Kidney capillary endothelial cell (primary cell): ENCODE results near the gene IGF2.
A peak's percentile ranks its signal among the peaks of the same experiment; 100 is the strongest.

Experiments used
- DNase-seq: peaks from one replicate; pipeline ENCODE4 v3.0.0-alpha.2; 2018; ENCODE audit warnings: low spot score

Gene IGF2

GRCh38 chr11:2169626-2170570, 30.7 kb upstream of the IGF2 start:
- DNase-seq = no peak

DNA sequence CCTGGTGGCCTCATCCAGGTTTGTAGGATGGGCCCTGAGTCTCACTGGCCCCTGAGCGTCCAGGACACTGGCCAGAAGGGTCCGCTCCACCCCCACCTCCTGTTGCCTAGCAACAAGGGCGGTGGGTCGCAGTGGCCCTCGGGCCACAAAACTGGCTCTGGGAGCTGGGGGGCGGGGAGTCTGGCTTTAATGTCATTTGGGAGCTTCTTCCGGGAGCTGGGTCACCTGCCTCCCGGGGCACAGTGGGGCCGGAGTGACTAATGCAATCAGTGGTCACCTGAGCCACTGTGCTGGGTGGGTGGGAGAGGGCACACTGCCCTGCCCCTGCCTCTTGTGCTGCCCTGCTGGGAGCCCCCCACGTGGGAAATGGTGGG, 29.8 kb upstream of the IGF2 start:
- no peak for DNase-seq

- DNase-seq = no peak
Observed at GRCh38 chr11:2168286-2169004, 29.3 kb upstream of the IGF2 start.

DNA sequence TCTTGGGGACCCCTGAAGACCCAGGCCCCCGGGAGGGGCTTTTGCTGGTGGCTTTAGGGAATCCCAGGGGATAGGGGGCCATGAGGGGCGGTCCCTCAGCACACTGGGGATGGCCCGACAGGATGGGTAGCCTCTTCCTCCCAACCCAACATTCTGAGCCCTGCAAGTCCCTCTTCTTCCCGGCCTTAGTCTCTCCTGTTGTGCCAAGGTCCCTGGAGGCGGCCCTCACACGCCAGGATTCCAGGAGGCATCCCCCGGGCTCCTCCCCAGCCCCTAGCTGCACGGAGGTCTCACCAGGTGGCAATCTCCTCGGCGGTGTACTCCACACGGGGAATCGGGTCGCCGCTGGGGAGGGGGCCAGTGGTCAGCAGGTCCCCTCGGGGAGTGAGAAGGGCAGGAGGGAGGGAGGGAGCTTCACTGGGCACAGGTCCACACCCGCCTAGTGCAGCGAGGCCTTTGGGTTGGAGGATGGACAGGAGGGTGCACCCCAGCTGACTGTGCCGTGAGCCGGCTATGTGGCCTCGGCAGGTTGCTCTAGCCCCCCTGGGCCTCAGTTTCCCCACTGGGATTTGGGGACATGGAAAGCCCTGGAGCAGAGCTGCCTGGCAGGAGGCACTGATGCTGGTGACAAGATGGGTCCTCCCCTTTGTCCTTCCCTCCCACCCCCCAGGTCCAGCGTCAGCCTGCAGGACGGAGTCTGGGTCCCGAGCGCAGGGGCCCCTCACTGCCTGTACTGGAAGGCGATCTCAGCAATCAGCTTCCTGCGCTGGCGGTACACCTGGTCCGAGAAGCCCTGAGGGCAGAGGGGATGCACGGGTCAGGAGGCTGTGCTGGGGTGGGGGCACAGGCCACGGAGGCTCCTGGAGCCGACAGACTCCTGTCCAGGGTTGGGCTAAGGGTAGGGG, 28.2 kb upstream of the IGF2 start:
- DNase-seq = no peak

DNA sequence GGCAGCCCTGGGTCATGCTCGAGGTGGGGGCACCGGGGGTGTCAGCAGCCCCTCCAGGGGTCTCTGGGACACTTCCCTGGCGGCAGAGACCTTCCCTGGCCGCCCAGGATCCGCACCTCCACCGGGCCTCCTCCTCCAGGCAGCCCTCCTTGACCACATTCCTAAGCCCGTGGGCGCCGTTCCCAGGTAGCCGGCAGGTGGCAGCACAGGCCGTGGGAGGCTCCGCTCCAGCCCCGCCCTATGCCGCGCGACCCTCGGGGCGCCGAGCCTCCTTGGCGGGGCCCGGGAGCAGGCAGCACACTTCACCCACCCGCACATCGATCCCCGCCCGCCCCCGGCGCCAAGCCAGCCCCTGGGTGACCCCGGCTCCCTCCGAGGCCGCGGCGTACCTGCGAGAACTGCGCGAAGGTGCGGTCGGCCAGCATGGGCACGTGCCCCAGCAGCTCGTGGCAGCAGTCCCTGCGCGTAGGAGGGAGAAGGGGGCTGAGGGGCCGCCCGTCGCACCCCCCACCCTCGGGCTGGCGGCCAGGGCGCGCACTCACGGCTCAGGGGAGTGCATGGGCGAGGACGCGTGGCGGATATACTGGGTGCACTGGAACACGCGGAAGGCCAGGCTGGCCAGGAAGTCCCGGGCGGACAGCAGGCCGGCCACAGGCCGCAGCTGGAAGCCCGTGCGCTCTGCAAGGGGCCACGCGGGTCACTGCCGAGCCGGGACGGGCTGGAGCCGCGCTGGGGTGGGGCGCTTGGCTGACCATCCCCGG, 27.1 kb upstream of the IGF2 start:
- no peak for DNase-seq

- no peak for DNase-seq
Observed at GRCh38 chr11:2165571-2165970, 26.4 kb upstream of the IGF2 start.

DNA sequence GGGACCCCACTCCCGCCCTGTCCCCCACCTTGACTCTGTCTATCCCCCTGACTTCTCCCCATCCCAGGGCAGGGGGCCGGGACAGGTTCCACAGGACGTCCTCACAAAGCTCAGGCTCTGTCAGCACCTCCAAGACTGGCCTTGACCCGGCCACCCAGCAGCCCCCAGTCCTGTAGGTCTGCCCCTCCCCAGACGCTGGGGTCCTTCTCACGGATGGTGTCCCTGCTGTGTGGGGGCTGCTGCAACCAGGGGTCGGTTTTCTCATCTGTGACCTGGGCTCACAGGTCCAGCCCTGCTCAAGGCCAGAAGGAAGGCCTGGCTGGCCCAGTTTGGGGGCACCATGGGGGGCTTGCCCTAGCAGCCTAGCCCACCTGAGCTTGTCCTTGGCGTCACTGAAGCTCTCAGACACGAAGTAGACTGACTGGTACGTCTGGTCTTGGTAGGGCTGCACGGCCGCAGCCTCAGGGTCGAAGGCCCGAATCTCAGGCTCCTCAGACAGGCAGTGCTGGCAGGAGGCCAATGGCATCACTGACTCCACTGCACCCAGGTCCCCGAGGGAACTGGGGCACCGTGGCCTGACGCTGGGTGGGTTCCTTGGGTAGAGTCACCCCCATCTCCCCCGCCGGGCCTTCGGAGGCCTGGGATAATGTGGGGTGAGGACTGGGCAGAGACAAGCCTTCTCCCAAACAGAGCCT, 25.8 kb upstream of the IGF2 start:
- no peak for DNase-seq

GRCh38 chr11:2164081-2164480, 24.9 kb upstream of the IGF2 start:
- DNase-seq = no peak

DNA sequence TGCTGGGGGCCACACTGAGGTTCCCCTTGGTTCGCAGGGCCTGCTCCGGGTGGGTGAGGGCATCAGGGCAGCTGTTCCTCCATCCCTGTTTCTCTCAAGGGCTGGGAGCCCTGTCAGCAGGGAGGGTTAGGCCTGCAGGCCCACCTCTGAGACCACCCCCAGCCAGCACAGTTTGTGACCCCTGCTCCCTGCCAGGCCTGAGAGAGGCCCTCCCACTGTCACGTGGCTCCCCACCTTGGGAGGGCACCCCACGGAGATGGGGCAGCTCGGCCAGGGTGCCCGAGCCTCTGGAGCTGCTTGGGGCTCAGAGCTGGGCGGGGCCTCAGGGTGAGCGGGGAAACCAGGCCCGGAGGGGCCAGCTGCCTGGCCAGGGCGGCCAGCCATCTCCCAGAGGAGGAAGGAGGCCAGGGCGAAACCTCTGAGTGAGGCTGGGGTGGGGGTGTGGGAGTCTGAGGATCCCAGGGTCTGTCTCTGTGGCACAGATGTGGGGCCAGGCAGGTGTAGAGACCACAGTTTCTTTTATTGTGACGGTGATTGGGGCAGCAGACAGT, 24.3 kb upstream of the IGF2 start:
- no peak for DNase-seq

DNA sequence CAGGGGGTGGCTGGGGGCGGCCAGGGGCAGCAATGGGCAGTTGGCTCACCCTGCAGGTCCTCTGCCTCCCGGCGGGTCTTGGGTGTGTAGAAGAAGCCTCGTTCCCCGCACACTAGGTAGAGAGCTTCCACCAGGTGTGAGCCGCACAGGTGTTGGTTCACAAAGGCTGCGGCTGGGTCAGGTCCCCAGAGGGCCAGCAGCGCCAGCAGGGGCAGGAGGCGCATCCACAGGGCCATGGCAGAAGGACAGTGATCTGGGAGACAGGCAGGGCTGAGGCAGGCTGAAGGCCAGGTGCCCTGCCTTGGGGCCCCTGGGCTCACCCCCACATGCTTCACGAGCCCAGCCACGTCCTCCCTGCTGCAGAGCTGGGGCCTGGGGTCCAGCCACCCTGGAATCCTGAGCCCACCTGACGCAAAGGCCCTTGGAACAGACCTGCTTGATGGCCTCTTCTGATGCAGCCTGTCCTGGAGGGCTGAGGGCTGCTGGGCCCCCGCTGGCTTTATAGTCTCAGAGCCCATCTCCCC, 21.6 kb upstream of the IGF2 start, which contains the start of gene INS:
Gene INS (minus strand): TSS at position 474 of the 524 bp plus-strand sequence. CDS start 238 bp downstream, at position 236.
- no peak for DNase-seq

DNA sequence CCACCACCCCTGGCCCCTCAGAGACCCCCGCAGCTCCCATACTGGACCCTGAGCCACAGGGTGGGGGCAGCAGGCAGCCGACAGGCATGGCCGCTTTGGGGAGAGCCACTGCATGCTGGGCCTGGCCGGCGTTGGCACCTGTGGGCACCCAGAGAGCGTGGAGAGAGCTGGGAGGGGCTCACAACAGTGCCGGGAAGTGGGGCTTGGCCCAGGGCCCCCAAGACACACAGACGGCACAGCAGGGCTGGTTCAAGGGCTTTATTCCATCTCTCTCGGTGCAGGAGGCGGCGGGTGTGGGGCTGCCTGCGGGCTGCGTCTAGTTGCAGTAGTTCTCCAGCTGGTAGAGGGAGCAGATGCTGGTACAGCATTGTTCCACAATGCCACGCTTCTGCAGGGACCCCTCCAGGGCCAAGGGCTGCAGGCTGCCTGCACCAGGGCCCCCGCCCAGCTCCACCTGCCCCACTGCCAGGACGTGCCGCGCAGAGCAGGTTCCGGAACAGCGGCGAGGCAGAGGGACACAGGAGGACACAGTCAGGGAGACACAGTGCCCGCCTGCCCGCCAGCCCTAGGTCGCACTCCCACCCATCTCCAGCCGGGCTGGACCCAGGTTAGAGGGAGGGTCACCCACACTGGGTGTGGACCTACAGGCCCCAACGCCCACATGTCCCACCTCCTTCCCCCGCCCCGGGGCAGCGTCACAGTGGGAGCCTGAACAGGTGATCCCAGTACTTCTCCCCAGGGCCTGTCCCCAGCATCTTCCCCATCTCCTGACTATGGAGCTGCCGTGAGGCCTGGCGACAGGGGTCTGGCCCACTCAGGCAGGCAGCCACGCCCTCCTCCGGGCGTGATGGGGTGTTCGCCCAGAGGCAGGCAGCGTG, 20.6 kb upstream of the IGF2 start:
- no peak for DNase-seq

GRCh38 chr11:2158966-2159365, 19.8 kb upstream of the IGF2 start:
- no peak for DNase-seq

- no peak for DNase-seq
Observed at GRCh38 chr11:2158296-2158737, 19.1 kb upstream of the IGF2 start.

DNA sequence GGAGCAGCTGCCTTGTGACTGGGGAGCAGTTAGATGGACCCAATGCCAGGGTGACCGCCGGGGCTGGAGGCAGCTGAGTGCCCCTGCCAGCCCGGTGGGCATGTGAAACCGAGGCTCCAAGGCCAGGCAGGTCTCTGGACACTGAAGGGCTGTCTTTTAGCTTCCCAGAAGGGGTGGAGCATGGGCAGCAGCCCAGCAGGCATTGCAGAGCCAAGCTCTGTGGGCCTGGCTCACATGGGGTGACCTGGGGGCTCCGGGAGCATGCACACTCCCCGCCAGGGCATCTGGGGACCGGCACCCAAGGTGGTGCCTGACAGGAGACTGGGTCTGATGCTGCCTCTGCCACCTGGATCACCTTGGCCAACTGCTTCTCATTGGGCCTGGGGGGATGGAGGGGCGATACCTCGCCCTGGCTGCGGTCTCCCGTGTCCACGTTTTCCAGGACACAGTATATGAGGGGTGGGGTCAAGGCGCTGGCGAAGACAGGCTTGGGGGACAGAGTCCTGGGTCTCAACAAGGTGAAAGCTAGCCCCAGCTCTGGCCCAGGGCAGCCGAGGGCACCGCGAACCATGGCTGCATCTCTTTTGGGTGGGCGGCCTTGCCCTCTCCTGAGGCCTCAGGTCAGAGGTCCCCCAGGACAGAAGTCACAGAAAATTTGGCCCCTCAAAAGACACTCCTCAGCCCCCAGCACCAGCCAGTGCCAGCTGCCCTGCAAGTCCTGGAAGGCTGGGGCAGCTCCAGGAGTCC, 18.3 kb upstream of the IGF2 start:
- no peak for DNase-seq

DNA sequence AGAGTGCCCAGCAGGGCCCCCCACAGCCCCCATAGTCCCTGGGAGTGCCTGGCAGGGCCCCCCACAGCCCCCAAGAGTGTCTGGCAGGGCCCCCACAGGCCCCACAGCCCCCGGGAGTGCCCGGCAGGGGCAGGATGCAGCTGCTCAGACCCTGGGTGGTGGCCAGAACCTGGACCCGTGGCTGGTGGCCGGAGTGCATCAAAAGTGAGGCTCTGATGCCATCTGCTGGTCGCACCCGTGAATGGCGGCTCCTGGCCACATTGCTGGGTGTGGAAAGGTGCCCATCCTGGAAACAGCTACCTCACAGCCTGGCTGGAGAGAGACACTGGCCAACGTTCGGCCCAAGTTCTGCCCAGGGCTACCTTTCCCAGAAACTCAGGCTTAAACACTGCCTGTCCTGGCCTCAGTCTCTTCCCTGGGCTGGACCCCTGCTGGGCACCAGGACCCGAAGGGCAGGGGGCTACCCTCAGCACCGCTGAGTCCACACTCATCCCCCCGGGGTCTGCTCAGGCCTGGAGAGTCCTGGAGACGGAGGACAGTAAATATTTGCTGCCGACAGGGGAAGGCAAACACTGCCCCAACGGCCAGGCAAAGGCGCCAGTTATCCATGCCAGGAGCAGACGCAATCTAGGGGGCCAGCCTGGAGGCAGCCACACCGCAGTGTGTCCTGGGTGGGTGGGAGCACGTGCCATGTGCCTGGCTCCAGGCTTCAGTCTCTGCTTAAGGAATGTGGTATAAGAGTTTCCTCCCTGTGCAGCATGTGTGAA, 17.4 kb upstream of the IGF2 start:
- peak; percentile 51 for DNase-seq

DNA sequence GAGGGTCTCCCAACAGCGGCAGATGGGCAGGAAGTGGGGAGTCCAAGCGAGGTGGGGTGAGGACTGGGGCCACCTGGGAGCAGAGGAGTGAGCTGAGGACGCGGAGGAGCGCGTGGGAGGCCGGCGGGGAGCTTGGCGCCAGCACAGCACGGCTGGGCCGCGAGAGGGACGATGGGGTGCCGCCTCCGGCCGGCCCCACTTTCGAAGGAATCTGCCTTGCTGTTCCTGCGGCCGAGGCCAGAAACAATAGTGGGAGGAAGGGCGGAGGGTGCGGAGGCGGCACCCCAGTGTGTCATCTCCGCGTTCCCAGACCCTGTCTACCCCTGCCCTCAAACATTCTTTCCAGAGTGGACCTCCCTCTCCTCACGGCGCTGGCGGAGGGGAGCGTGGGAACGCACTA, 16.3 kb upstream of the IGF2 start:
- no peak for DNase-seq

DNA sequence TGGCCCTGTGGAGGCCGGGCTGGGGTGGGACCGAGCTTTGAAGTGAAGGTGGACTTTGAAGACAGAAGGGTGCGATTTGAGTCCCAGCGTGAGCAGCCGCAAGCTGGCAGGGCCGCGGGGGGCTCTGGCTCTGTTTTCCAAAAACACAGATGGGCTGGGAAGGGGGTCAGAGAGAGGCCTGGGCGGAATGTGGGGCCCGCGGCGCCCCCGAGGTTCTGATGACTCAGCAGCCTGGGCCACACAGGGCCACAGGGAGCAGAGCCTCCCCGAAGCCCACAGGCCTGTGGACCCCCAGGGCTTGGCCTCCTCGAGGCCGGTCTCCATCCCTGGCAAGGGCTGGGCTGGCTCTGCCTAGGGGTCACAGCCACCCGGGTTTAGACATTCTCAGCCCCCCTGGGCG, 15.7 kb upstream of the IGF2 start:
- DNase-seq = no peak

DNA sequence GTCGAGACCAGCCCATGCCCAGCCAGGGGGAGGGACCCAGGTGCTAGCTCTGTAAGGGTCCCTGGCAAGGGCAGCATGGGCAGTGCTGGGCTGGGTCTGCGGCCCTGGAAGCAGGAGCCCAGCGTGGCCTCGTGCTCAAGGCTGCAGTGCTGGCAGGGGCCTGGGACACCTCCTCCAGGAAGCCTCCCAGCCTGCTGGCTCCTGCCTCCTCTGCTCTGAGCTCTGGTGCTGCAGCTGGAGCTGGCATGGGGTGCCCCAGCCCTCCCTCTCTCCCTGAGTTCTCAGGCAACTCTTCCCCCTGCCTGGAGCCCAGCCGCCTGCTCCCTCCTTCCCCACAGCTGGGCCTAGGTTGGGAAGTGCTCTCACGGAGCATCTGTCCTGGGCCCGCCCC, 15.0 kb upstream of the IGF2 start:
- no peak for DNase-seq
